ENCODE measurements around the gene PLCD3. TPM values are rescaled to one million over a fixed set of nuclear protein-coding genes. Genes with fewer than 3 reads are reported as not detected.
A peak's percentile ranks its signal among the peaks of the same experiment; 100 is the strongest.
"Not testable (repeated sequence)": the region's sequence is repeated elsewhere in the genome, so short reads cannot be mapped to it uniquely, and the experiment has no call there.

PLCD3 gene
- total RNA-seq, 1 donor from 2014 or later = 34.2 TPM

GRCh38 chr17:45132572-45133463, 503 bp upstream of the PLCD3 start:
- ATAC-seq = peak; percentile 51

- ATAC-seq = no peak
Measured at GRCh38 chr17:45131616-45132319, 547 bp downstream of the PLCD3 start.

- ATAC-seq = no peak
Measured at GRCh38 chr17:45130681-45131615, 1.4 kb downstream of the PLCD3 start.

- ATAC-seq = peak; percentile 53
Measured at GRCh38 chr17:45129940-45130680, 2.2 kb downstream of the PLCD3 start.

- peak; percentile 40 for ATAC-seq
Measured at GRCh38 chr17:45129426-45129939, 2.8 kb downstream of the PLCD3 start.

GRCh38 chr17:45128989-45129388, 3.3 kb downstream of the PLCD3 start:
- no peak for ATAC-seq

- no peak for ATAC-seq
Measured at GRCh38 chr17:45128331-45128730, 4.0 kb downstream of the PLCD3 start.

GRCh38 chr17:45127548-45128300, 4.6 kb downstream of the PLCD3 start:
- ATAC-seq = peak; percentile 2

GRCh38 chr17:45127207-45127547, 5.1 kb downstream of the PLCD3 start:
- ATAC-seq = no peak

DNA sequence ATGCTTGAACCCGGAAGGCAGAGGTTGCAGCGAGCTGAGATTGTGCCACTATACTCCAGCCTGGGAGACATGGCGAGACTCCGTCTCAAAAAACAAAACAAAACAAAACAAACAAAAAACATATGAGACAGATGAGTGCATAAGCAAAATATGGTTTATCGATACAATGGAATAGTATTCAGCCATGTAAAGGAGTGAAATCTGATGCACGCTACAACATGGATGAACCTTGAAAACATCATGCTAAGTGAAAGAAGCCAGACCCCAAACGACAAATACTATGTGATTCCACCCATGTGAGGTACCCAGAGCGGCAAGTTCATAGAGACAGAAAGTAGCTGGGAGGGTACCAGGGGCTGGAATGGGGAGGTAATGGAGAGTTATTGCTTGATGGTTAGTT, 6.8 kb downstream of the PLCD3 start:
- ATAC-seq = no peak

GRCh38 chr17:45124797-45125122, 7.6 kb downstream of the PLCD3 start:
- not testable (repeated sequence) for ATAC-seq

- peak; percentile 86 for ATAC-seq
Measured at GRCh38 chr17:45123930-45124796, 8.2 kb downstream of the PLCD3 start.

DNA sequence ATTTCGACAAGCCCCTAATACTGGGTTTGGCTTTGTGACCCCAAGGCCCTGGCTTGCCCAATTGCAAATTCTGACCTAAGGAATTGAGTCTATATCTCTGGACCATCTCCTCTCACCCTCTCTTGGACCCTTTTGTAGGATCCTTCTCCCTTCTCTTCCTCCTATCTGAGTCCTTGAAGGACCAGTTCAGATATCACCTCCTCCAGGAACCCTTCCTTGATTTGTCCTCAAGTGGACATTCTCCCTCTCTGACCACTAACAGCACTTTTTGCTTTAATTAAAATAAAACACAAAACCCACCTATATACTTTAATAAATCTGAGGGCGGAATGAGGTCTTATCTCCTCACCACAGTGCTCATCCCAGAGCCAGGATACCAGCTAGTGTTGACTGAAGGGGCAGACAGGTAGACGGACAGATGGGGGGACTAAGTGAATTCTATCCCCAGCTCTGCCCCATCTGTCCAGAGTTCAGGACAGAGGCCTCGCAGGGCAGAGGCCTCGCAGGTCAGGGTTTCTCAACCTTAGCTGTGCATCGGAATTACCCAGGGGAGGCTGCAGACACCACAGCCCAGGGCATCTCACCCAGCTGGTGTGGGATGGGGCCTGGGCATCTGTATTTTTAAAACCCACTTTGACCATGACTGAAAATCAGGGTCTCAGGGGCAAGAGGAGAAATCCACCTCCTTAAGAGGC, 9.1 kb downstream of the PLCD3 start:
- no peak for ATAC-seq

GRCh38 chr17:45121055-45121454, 11.3 kb downstream of the PLCD3 start:
- ATAC-seq = no peak

DNA sequence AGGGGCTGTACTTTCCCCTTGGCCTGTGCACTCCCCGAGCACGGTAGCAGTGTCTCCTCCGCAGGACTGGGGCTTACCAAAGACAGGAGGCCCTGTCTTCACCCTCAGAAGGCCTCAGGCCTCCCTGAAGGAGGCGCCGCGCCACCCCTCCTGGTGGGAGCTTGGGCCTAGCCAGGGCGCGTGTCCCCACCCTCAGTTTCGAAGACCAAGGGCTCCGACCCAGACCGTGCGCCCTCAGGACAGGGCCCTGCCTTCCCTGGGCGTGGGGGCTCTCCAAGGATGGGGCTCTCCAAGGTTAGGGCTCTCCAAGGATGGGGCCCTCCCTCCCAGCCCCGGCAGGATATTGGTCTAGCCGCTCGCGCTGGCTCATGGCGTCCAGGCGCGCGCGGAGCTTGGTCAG, 11.8 kb downstream of the PLCD3 start:
- no peak for ATAC-seq

DNA sequence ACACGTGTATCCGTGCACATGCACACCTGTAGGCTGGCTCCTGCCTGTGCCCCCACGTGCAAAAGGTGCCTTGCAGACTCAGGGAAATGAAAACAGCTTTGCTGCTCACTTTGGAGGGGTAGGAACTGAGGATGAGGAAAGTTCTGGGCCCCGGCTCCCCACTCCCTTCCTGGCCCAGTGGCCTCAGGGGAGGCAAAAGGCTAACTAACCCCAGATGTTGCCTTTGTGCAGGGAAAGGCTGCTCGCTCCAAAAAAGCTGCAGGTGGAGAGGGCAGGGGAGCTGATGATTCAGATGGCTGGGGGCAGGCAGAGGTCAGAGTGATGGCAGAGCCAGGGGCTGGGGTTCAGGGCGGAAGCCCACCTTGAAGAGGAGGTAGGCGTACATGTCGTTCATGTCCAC, 12.4 kb downstream of the PLCD3 start:
- no peak for ATAC-seq

- no peak for ATAC-seq
Measured at GRCh38 chr17:45118691-45119090, 13.6 kb downstream of the PLCD3 start.

- no peak for ATAC-seq
Measured at GRCh38 chr17:45117848-45118646, 14.3 kb downstream of the PLCD3 start.

DNA sequence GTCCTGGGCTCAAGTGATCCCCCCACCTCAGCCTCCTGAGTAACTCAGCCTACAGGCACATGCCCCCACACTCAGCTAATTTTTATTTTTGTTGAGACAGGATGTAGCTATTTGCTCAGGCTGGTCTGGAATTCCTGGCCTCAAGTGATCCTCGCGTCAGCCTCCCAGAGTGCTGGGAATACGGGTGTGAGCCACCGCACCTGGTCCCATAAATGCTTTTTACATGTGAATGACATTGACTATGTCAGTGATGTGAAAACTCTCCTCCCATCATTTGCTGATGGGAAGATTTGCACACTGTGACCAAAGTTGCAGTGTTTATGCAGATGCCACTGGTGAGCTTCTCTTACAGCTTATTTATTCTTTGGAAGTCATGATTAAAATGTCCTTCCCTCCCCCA, 15.0 kb downstream of the PLCD3 start:
- no peak for ATAC-seq
